ACC112 (cell line): ENCODE results near the gene SASH1.

Experiments used
- H2AFZ ChIP-seq: fragments of 200-600 bp; sonication (generic); one replicate; pipeline ENCODE4 v1.6.0; 2017; ENCODE audit warnings: antibody characterized with exemption, low read length; ENCODE audit not compliant: unreplicated experiment
- H3K27ac ChIP-seq: fragments of 200-600 bp; sonication (generic); 2 replicates; pipeline ENCODE4 v1.5.1; 2014; ENCODE audit warnings: low read depth, mild to moderate bottlenecking, antibody characterized with exemption, low read length, moderate library complexity
- H3K27me3 ChIP-seq: fragments of 200-600 bp; sonication (generic); 2 replicates; pipeline ENCODE4 v1.6.1; 2014; ENCODE audit warnings: mild to moderate bottlenecking, antibody characterized with exemption, low read length, moderate library complexity, mixed read lengths; ENCODE audit not compliant: insufficient read depth
- H3K36me3 ChIP-seq: fragments of 200-600 bp; sonication (generic); 2 replicates; pipeline ENCODE4 v1.6.1; 2016; ENCODE audit warnings: mild to moderate bottlenecking, antibody characterized with exemption, low read length, moderate library complexity, mixed read lengths; ENCODE audit not compliant: insufficient read depth
- H3K4me1 ChIP-seq: fragments of 200-600 bp; sonication (generic); one replicate; pipeline ENCODE4 v1.6.1; 2016; ENCODE audit warnings: low read length, mixed read lengths; ENCODE audit not compliant: insufficient read depth, unreplicated experiment, control insufficient read depth
- H3K4me3 ChIP-seq: fragments of 200-600 bp; sonication (generic); 2 replicates; pipeline ENCODE4 v1.5.1; 2014; ENCODE audit warnings: mild to moderate bottlenecking, low read depth, low read length
- H3K79me2 ChIP-seq: fragments of 200-600 bp; sonication (generic); one replicate; pipeline ENCODE4 v1.6.0; 2016; ENCODE audit warnings: low read length; ENCODE audit not compliant: control insufficient read depth, unreplicated experiment, insufficient read depth

SASH1 gene

DNA sequence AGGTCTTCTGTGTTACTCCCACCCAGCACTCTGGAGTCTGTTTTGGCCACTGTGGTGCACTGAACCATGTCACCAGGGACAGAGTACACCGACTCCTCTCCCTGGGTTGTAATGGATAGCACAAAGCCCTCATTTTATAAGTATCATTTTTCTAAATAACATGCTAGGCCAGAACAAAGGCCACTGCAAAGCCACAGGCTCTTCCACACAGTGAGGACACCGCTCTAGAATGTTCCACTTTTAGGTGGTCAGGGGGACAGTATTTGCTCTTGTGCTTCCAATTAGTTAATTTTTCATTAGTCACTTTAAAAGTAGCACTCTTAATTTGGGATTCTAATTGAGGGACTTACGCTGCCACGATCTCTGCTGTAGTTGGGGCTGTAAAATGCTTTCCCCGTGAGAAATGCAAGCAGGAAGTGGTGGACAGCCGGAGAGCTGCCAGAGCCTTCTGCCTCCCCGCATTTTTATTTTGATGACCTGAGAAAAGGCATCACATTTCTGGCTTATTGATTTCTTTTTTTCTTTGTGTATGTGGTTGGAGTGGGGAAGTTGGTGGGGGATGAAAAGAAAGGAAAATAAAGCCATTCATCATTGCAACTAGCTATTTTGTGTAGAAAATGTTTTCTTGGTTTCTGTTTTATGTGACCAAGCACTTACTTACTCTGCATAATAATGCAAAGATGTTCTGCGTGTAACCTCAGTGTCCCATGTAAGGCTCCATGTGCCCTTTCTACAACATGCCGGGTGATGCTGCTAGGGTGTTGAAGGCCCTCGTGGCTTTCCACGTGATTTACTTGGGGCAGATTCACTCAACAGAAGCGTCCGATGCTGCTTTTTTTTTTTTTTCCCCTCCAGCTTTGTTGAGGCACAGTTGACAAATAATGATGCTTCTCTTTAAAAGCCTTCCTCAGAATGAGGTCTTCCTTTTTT lies 195.9 kb downstream of the SASH1 start:
- Histone ChIP-seq H3K36me3 (peaks cover 58% of the 10 kb centered on the region), H2AFZ (peak overlapping the region; percentile 27), H3K4me3 (peak overlapping the region; percentile 62)

GRCh38 chr6:148543540-148543939 lies 200.9 kb downstream of the SASH1 start:
- Histone ChIP-seq H3K4me1 (no peaks in the 10 kb centered on the region), H3K79me2 (no peaks in the 10 kb centered on the region), H3K27ac (no peak overlapping the region), H3K36me3 (peaks cover 59% of the 10 kb centered on the region), H3K4me3 (no peak overlapping the region), H2AFZ (no peak overlapping the region), H3K27me3 (no peaks in the 10 kb centered on the region)

More for the DNA sequence above, 195.9 kb downstream of the SASH1 start:
- Histone ChIP-seq H3K27me3 (no peaks in the 10 kb centered on the region), H3K27ac (peak overlapping the region; percentile 81), H3K4me1 (peaks cover 28% of the 10 kb centered on the region), H3K79me2 (no peaks in the 10 kb centered on the region)

GRCh38 chr6:148544421-148544820 lies 201.8 kb downstream of the SASH1 start:
- Histone ChIP-seq H2AFZ (no peak overlapping the region), H3K27me3 (no peaks in the 10 kb centered on the region), H3K27ac (no peak overlapping the region), H3K79me2 (no peaks in the 10 kb centered on the region), H3K36me3 (peaks cover 68% of the 10 kb centered on the region), H3K4me3 (no peak overlapping the region), H3K4me1 (no peaks in the 10 kb centered on the region)

DNA sequence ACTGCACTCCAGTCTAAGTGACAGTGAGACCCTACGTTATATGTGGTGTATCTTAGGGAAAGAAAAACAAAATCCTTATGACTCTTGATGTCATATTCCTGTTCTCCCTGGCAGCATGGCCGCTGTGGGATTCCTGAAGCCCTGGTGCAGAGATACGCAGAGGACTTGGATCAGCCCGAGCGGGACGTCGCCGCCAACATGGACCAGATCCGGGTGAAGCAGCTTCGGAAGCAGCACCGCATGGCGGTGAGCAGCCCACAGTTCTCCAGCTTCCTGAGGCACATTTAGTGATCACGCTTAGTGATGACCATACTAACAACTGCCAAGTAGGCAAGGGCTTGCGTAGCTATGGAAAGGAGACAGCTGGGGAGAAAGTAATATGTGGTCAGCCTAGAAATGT lies 203.3 kb downstream of the SASH1 start:
- H3K27me3 ChIP-seq = no peaks in the 10 kb centered on the region
- H3K4me3 ChIP-seq = no peak overlapping the region
- no peak overlapping the region for H3K27ac ChIP-seq
- H2AFZ ChIP-seq = no peak overlapping the region
- H3K79me2 ChIP-seq = no peaks in the 10 kb centered on the region
- H3K36me3 ChIP-seq = peaks cover 57% of the 10 kb centered on the region
- no peaks in the 10 kb centered on the region for H3K4me1 ChIP-seq

- H3K27ac ChIP-seq = no peak overlapping the region
- no peaks in the 10 kb centered on the region for H3K79me2 ChIP-seq
- H2AFZ ChIP-seq = no peak overlapping the region
- no peaks in the 10 kb centered on the region for H3K4me1 ChIP-seq
- no peak overlapping the region for H3K4me3 ChIP-seq
- H3K27me3 ChIP-seq = no peaks in the 10 kb centered on the region
- peaks cover 47% of the 10 kb centered on the region for H3K36me3 ChIP-seq
Observed at GRCh38 chr6:148547110-148547509, 204.5 kb downstream of the SASH1 start.

GRCh38 chr6:148548065-148548748 lies 205.6 kb downstream of the SASH1 start:
- H3K36me3 ChIP-seq = peaks cover 43% of the 10 kb centered on the region
- no peak overlapping the region for H3K4me3 ChIP-seq
- 0 out of 2 replicates have a peak overlapping the region, but pooled peaks have one; percentile 8 for H3K27ac ChIP-seq

DNA sequence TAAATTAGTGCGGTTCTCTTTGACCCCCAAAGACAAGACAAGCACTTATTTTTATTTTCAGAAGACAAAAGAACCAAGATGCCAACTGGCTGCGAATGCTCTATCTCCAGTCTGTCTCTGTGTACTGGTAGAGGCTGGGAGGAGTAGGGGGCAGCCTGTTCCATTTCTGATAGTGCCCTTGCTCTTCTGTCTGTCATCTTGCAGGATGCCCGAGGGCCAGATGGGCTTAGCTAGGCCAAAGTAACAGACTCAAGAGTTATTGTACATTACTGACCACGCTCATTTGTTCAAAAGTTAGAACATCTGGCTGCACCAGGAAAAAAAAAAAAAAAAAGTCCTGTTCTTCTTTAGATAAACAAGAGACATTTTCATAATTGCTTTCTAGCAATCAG lies 206.1 kb downstream of the SASH1 start:
- Histone ChIP-seq H3K27ac (no peak overlapping the region), H3K79me2 (no peaks in the 10 kb centered on the region), H3K4me1 (no peaks in the 10 kb centered on the region), H3K27me3 (no peaks in the 10 kb centered on the region), H2AFZ (no peak overlapping the region), H3K36me3 (peaks cover 49% of the 10 kb centered on the region), H3K4me3 (no peak overlapping the region)

More at GRCh38 chr6:148548065-148548748, 205.6 kb downstream of the SASH1 start:
- H3K27me3 ChIP-seq = no peaks in the 10 kb centered on the region
- no peaks in the 10 kb centered on the region for H3K4me1 ChIP-seq
- no peaks in the 10 kb centered on the region for H3K79me2 ChIP-seq
- no peak overlapping the region for H2AFZ ChIP-seq

DNA sequence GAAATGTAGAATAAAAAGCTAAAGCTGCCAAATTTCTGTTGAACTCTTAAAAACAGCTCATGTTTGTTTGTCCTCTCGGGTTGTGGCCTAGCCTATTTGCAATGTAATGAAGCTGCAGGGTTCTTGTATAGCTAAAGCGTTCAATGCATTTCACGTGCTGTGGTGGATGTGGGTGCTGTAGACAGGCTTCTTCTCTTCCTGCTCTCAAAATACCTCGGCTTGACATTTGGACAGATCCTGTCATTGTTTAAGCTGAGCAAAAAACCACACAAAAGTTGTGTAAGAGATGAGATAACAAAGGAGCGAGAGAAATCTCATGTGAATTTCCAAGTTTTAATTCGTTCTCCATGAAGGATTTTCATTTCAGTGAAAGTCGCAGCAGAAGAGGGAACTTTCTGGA lies 207.9 kb downstream of the SASH1 start:
- Histone ChIP-seq H3K36me3 (peaks cover 40% of the 10 kb centered on the region), H2AFZ (no peak overlapping the region), H3K27me3 (no peaks in the 10 kb centered on the region), H3K27ac (no peak overlapping the region), H3K79me2 (no peaks in the 10 kb centered on the region), H3K4me1 (no peaks in the 10 kb centered on the region), H3K4me3 (no peak overlapping the region)

DNA sequence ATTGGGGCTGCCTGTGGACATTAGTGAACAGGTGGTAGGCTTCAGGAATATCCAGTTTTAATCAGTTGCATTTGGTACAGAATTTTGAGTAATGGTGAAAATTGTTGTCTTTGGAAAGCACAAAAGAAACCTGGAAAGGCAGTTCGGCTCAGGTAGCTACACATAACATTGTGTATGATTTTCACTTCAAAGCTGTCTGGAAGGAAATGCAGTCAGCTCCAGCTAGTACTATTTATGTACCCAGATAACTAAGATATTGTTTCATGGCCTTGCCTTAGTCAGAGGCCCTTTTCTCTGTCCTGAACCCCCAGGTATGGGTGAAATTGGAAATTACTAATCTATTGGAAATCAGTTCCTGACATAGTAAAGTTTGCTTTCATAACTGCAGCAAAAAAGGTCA lies 208.6 kb downstream of the SASH1 start:
- Histone ChIP-seq H3K4me3 (no peak overlapping the region), H3K27me3 (no peaks in the 10 kb centered on the region), H3K79me2 (no peaks in the 10 kb centered on the region), H3K27ac (no peak overlapping the region), H3K4me1 (no peaks in the 10 kb centered on the region), H2AFZ (no peak overlapping the region), H3K36me3 (peaks cover 34% of the 10 kb centered on the region)

GRCh38 chr6:148556410-148556809 lies 213.8 kb downstream of the SASH1 start:
- no peaks in the 10 kb centered on the region for H3K79me2 ChIP-seq
- no peak overlapping the region for H3K27ac ChIP-seq
- no peaks in the 10 kb centered on the region for H3K4me1 ChIP-seq
- H3K36me3 ChIP-seq = peaks cover 8% of the 10 kb centered on the region; the same call in 1 of the 2 replicates
- H3K27me3 ChIP-seq = no peaks in the 10 kb centered on the region
- no peak overlapping the region for H2AFZ ChIP-seq
- H3K4me3 ChIP-seq = no peak overlapping the region
